Gastrocnemius medialis (tissue), 4 donors: ENCODE data around the gene BTF3L4.

ENCODE experiments used
- CTCF ChIP-seq, 5 experiments: fragments of 450-650 bp in 3 of 5; fragments of 200-600 bp in 2 of 5; sonication (generic) in 2 of 5; IDR thresholded peaks in 4 of 5; conservative IDR thresholded peaks in 1 of 5; 1 replicate in 4 of 5; 2 replicates in 1 of 5; pipeline ENCODE4 v1.5.1; 2016 to 2019; ENCODE audit warnings: antibody characterized with exemption in 5 of 5, mild to moderate bottlenecking in 3 of 5, moderate library complexity in 3 of 5
- POLR2A ChIP-seq, 2 donors: fragments of 450-650 bp; IDR thresholded peaks; one replicate each; pipeline ENCODE4 v1.6.1; 2017; ENCODE audit warnings: antibody characterized with exemption in 2 of 2, mild to moderate bottlenecking in 2 of 2, moderate library complexity in 2 of 2

GRCh38 chr1:52041551-52042185, 14.4 kb upstream of the BTF3L4 start:
- TF ChIP-seq POLR2A (IDR thresholded peaks at IDR 0.05) (no peak), CTCF (IDR thresholded peaks at IDR 0.05 in 4 of 5, conservative IDR thresholded peaks at IDR 0.05 in 1 of 5) (no peak)
